ENCODE measurements around the gene EPHA3.

DNA sequence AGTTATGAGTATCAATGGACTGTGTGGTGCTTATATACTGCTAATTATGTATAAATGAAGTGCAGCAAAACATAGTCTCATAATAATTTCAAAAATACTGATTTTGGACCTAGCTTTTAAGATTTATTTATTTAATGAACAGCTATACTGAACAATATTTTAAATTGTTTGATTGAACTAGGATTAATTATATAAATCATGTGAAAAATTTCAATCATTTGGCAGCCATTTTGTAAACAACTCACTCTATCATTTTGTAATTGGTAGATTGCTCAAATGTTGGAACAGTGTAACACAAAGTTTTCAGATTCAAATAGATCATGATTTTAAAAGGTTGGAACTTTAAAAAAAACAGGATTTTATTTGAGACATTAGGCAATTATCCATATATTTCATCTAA, 47.0 kb downstream of the EPHA3 start:
- TF ChIP-seq, protein P1, sequence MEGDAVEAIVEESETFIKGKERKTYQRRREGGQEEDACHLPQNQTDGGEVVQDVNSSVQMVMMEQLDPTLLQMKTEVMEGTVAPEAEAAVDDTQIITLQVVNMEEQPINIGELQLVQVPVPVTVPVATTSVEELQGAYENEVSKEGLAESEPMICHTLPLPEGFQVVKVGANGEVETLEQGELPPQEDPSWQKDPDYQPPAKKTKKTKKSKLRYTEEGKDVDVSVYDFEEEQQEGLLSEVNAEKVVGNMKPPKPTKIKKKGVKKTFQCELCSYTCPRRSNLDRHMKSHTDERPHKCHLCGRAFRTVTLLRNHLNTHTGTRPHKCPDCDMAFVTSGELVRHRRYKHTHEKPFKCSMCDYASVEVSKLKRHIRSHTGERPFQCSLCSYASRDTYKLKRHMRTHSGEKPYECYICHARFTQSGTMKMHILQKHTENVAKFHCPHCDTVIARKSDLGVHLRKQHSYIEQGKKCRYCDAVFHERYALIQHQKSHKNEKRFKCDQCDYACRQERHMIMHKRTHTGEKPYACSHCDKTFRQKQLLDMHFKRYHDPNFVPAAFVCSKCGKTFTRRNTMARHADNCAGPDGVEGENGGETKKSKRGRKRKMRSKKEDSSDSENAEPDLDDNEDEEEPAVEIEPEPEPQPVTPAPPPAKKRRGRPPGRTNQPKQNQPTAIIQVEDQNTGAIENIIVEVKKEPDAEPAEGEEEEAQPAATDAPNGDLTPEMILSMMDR (IDR thresholded peaks at IDR 0.05), result no peak
- TF ChIP-seq POLR2A (IDR thresholded peaks at IDR 0.05), result no peak
